HG03060 (cell line): ENCODE results near the gene CLPX.
"Not testable (repeated sequence)": the region's sequence is repeated elsewhere in the genome, so short reads cannot be mapped to it uniquely, and the experiment has no call there.

ENCODE experiments used
- ATAC-seq: cut with Tn5 transposase; IDR thresholded peaks from one replicate; pipeline ENCODE4 v1.9.1; 2021; ENCODE audit warnings: low read depth, moderate number of reproducible peaks; ENCODE audit not compliant: unreplicated experiment

Gene CLPX

GRCh38 chr15:65207280-65207840 lies 22.2 kb upstream of the CLPX start:
- ATAC-seq = no peak

- no peak for ATAC-seq
Observed at GRCh38 chr15:65206750-65207149, 21.6 kb upstream of the CLPX start.

- ATAC-seq = no peak
Observed at GRCh38 chr15:65204931-65205660, 20.0 kb upstream of the CLPX start.

GRCh38 chr15:65204236-65204930 lies 19.2 kb upstream of the CLPX start:
- ATAC-seq = no peak

GRCh38 chr15:65201918-65202317 lies 16.8 kb upstream of the CLPX start:
- no peak for ATAC-seq

- no peak for ATAC-seq
Observed at GRCh38 chr15:65198571-65198970, 13.4 kb upstream of the CLPX start.

GRCh38 chr15:65197337-65197645 lies 12.1 kb upstream of the CLPX start:
- ATAC-seq = no peak

- ATAC-seq = no peak
Observed at GRCh38 chr15:65196637-65197336, 11.6 kb upstream of the CLPX start.

- ATAC-seq = no peak
Observed at GRCh38 chr15:65195548-65195923, 10.4 kb upstream of the CLPX start.

- ATAC-seq = no peak
Observed at GRCh38 chr15:65194826-65195547, 9.8 kb upstream of the CLPX start.

- ATAC-seq = no peak
Observed at GRCh38 chr15:65192016-65192415, 6.9 kb upstream of the CLPX start.

- ATAC-seq = no peak
Observed at GRCh38 chr15:65189102-65189740, 4.1 kb upstream of the CLPX start.

- ATAC-seq = not testable (repeated sequence)
Observed at GRCh38 chr15:65188472-65188871, 3.3 kb upstream of the CLPX start.

- ATAC-seq = no peak
Observed at GRCh38 chr15:65184305-65184867, 756 bp downstream of the CLPX start.

GRCh38 chr15:65183865-65184159 lies 1.3 kb downstream of the CLPX start:
- no peak for ATAC-seq

- ATAC-seq = no peak
Observed at GRCh38 chr15:65182538-65182937, 2.6 kb downstream of the CLPX start.

GRCh38 chr15:65181582-65182353 lies 3.4 kb downstream of the CLPX start:
- ATAC-seq = not testable (repeated sequence)

- no peak for ATAC-seq
Observed at GRCh38 chr15:65180167-65180566, 5.0 kb downstream of the CLPX start.

- ATAC-seq = no peak
Observed at GRCh38 chr15:65177901-65178300, 7.2 kb downstream of the CLPX start.
